GM12874 (cell line): ENCODE measurements around the gene CHPF2.

Source experiments
- CTCF ChIP-seq: IDR thresholded peaks from 2 replicates; pipeline ENCODE4 v1.5.1; 2011; ENCODE audit warnings: low read depth, mild to moderate bottlenecking, control low read depth, low read length, moderate library complexity; ENCODE audit not compliant: insufficient read depth

The CHPF2 gene

GRCh38 chr7:151274396-151274795 lies 42.1 kb downstream of the CHPF2 start:
- no peak for TF ChIP-seq CTCF

- no peak for TF ChIP-seq CTCF
These were observed 42.9 kb downstream of the CHPF2 start for GRCh38 chr7:151274936-151275812.

DNA sequence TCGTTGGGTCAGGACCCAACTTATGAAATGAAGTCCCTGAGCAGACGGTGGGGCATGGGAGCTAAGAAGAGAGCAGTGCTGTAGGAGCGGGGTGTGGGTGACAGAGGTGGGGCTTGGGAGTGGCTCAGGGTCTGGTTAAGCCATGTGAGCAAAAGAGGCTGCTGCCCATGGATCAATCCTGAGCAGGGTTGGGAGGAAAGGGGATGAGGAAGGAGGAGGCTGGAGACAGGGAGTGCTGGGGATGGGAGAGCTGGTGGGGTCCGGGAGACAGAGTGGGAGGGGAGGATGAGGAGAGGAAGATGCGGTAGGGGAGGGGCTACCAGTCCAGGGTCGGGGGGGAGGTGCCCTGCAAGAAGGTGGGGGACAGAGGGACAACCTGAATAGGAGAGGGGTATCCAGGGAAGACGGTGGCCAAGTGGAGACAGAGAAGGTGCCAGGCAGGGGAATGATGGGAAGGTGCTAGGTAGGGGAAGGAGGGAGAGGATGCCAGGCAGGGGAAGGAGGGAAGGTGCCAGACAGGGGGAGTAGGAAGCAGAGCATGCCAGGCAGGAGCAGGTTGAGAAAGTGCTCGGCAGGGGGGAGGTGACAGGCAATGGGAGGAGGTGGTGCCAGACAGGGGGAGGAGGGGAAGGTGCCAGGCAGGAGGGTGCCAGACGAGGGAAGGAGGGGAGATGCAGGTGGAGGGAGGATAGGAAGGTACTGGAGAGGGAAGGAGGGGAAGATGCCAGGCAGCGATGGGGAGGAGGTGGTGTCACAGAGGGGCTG lies 43.7 kb downstream of the CHPF2 start:
- TF ChIP-seq CTCF, result no peak

- no peak for TF ChIP-seq CTCF
These were observed 44.6 kb downstream of the CHPF2 start for GRCh38 chr7:151276666-151277590.

DNA sequence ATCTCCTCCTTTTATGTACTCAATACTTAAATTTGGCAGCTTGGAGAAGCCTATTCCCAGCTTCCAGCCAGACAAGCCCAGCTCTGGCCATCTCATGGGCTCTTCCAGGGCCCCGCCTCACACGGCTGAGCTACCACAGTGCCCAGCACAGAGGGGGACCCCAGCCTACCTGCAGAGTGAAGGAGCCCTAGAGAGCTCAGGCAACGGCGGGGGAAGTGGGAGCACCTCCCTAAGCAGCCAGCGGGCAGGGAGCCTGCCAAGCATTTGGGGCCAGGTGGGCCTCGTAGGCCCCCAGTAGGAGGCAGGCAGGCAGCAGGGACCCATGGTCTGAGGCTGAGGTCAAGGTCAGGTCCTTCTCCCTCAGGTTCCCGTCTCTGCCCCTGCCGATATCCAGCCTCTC lies 45.3 kb downstream of the CHPF2 start:
- TF ChIP-seq CTCF, result no peak

- no peak for TF ChIP-seq CTCF
These were observed 46.7 kb downstream of the CHPF2 start for GRCh38 chr7:151278949-151279348.
